Measurements from ENCODE around the gene LY6G5C.
A peak's percentile ranks its signal among the peaks of the same experiment; 100 is the strongest.

The LY6G5C gene

GRCh38 chr6:31720196-31720770 is 39.4 kb upstream of the LY6G5C start:
- H3K27ac ChIP-seq: 0 out of 2 replicates have a peak overlapping the region, but pooled peaks have one; percentile 12
- TF ChIP-seq ZFX (IDR thresholded peaks at IDR 0.05; ENCODE audit: borderline replicate concordance) (no peak), CTCF (IDR thresholded peaks at IDR 0.05) (no peak)

DNA sequence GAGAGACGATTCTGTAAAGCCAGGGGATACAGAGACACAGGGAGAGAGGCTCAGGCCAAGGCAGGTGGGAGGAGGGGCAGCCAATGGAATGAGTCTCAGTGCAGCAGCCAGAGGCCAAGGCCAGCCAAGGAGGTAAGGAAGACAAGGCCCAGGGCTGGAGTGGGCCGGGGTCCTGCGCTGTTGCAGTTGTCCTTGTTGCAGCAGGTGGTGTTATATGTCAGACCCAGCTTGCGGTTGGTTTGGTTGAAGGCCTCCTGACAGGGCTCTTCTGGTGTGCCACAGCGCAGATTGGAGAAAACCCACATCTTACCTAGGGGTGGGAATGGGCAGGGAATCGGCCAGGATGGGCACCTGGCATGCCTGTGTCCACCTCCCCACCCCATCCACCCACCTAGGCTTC is 38.1 kb upstream of the LY6G5C start:
- TF ChIP-seq CTCF (IDR thresholded peaks at IDR 0.05) (no peak), ZFX (IDR thresholded peaks at IDR 0.05; ENCODE audit: borderline replicate concordance) (no peak)
- peak overlapping the region; percentile 90 for H3K27ac ChIP-seq

GRCh38 chr6:31718265-31718664 is 37.4 kb upstream of the LY6G5C start:
- H3K27ac ChIP-seq: peak overlapping the region; percentile 90
- TF ChIP-seq CTCF (IDR thresholded peaks at IDR 0.05): no peak
- TF ChIP-seq ZFX (IDR thresholded peaks at IDR 0.05; ENCODE audit: borderline replicate concordance): no peak

GRCh38 chr6:31717499-31718222 is 36.8 kb upstream of the LY6G5C start:
- H3K27ac ChIP-seq: peak overlapping the region; percentile 90
- TF ChIP-seq CTCF (IDR thresholded peaks at IDR 0.05): peak; percentile 85
- no peak for TF ChIP-seq ZFX (IDR thresholded peaks at IDR 0.05; ENCODE audit: borderline replicate concordance)

- no peak within 1 kb of the TSS for H3K27ac ChIP-seq
- TF ChIP-seq ZFX (IDR thresholded peaks at IDR 0.05; ENCODE audit: borderline replicate concordance): no peak
- no peak for TF ChIP-seq CTCF (IDR thresholded peaks at IDR 0.05)
Measured at GRCh38 chr6:31715022-31715958, 34.4 kb upstream of the LY6G5C start, which contains the start of gene LY6G6D. Gene LY6G6D (plus strand): TSS chr6:31715348. CDS start chr6:31715356, 8 bp downstream.

DNA sequence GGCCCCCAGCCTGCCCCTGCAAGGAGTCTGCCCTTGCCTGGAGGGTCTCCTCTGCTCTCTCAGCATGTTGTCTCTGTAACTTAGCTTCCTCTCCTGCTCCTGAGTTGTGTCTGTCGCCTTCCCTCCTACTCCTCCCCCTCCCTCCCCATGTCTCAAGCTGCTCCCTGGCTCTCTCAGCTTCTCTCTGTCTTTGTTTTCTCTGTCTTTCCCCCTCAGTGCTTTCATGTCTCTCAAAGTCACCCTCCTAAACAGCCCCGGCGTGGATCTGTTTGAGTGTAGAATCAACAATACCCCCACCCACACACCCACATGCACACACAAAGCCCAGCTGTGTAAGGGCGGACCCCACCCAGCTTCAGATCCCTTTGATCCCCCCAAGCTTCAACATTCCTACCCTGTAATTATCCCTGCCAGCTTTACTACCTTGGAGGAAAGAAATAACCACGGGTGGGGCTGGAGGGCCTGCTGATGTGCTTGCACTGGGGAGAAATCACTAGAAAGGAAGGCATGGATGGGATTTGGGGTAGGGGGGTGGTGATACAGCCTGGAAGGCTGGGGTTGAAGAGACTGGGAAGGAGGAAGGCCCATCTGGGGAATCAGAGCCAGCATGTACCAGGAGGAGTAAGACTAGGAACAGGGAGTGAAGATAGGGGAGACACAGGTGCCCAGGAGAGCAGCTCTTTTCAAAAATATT is 33.3 kb upstream of the LY6G5C start:
- TF ChIP-seq ZFX (IDR thresholded peaks at IDR 0.05; ENCODE audit: borderline replicate concordance) (no peak), CTCF (IDR thresholded peaks at IDR 0.05) (no peak)
- no peak overlapping the region for H3K27ac ChIP-seq
